Inferior parietal cortex (tissue), 1 donor: ENCODE measurements around the gene PANX1.
A peak's percentile ranks its signal among the peaks of the same experiment; 100 is the strongest.
"Not testable (repeated sequence)": the region's sequence is repeated elsewhere in the genome, so short reads cannot be mapped to it uniquely, and the experiment has no call there.

Source experiments
- DNase-seq: peaks from one replicate; pipeline ENCODE4 v3.0.0-alpha.2; 2016; ENCODE audit errors: extremely low spot score

Gene PANX1

GRCh38 chr11:94128746-94129511, at the start of gene PANX1:
PANX1 (plus strand) TSS chr11:94128841; CDS start chr11:94129313, 472 bp downstream.
- peak; percentile 74 for DNase-seq

- DNase-seq: no peak
These were observed 44.5 kb upstream of the PANX1 start for GRCh38 chr11:94084164-94084563.

- no peak for DNase-seq
These were observed 39.7 kb upstream of the PANX1 start for GRCh38 chr11:94088906-94089305.

- DNase-seq: no peak
These were observed 39.3 kb upstream of the PANX1 start for GRCh38 chr11:94089341-94089740.

GRCh38 chr11:94090401-94090800, 38.2 kb upstream of the PANX1 start:
- no peak for DNase-seq

GRCh38 chr11:94091091-94091490, 37.5 kb upstream of the PANX1 start:
- no peak for DNase-seq

- no peak for DNase-seq
These were observed 28.4 kb upstream of the PANX1 start for GRCh38 chr11:94100253-94100652.

- no peak for DNase-seq
These were observed 25.2 kb upstream of the PANX1 start for GRCh38 chr11:94103471-94103870.

GRCh38 chr11:94104734-94105133, 23.9 kb upstream of the PANX1 start:
- DNase-seq: no peak

- no peak for DNase-seq
These were observed 21.9 kb upstream of the PANX1 start for GRCh38 chr11:94106716-94107115.

- DNase-seq: no peak
These were observed 21.3 kb upstream of the PANX1 start for GRCh38 chr11:94107363-94107762.

- no peak for DNase-seq
These were observed 17.4 kb upstream of the PANX1 start for GRCh38 chr11:94111241-94111640.

- no peak for DNase-seq
These were observed 17.0 kb upstream of the PANX1 start for GRCh38 chr11:94111660-94112059.

GRCh38 chr11:94112206-94112953, 16.3 kb upstream of the PANX1 start:
- DNase-seq: no peak

- no peak for DNase-seq
These were observed 11.5 kb upstream of the PANX1 start for GRCh38 chr11:94117197-94117574.

GRCh38 chr11:94117871-94118270, 10.8 kb upstream of the PANX1 start:
- no peak for DNase-seq

- not testable (repeated sequence) for DNase-seq
These were observed 9.0 kb upstream of the PANX1 start for GRCh38 chr11:94119676-94120075.

- not testable (repeated sequence) for DNase-seq
These were observed 8.1 kb upstream of the PANX1 start for GRCh38 chr11:94120516-94120915.

- DNase-seq: no peak
These were observed 7.7 kb upstream of the PANX1 start for GRCh38 chr11:94120946-94121345.

- no peak for DNase-seq
These were observed 3.1 kb upstream of the PANX1 start for GRCh38 chr11:94125407-94126115.

- no peak for DNase-seq
These were observed 1.0 kb upstream of the PANX1 start for GRCh38 chr11:94127638-94128037.

- DNase-seq: peak; percentile 19
These were observed 323 bp upstream of the PANX1 start for GRCh38 chr11:94128291-94128745.
